ENCODE measurements around the gene GDI2.

- TF ChIP-seq CTCF (IDR thresholded peaks at IDR 0.05; ENCODE audit: low read depth, low read length) (no peak), EZH2phosphoT487 (IDR thresholded peaks at IDR 0.05; ENCODE audit: low read depth) (no peak)
These were observed 12.5 kb downstream of the GDI2 start for GRCh38 chr10:5800782-5801181.
